NCI-H2196 treated with DMSO at 0.1 percent for 48 hours (cell line): ENCODE results near the gene GPR35.
"Not testable (repeated sequence)": the region's sequence is repeated elsewhere in the genome, so short reads cannot be mapped to it uniquely, and the experiment has no call there.

Source experiments
- DNase-seq: peaks from one replicate; lab custom pipeline; 2025; ENCODE audit not compliant: unreplicated experiment; lab: John Stamatoyannopoulos, UW

Gene GPR35

GRCh38 chr2:240650254-240650965, 25.1 kb downstream of the GPR35 start:
- no peak for DNase-seq

- DNase-seq, result no peak
These were observed 25.9 kb downstream of the GPR35 start for GRCh38 chr2:240651185-240651584.

- no peak for DNase-seq
These were observed 30.9 kb downstream of the GPR35 start for GRCh38 chr2:240655931-240656886.

GRCh38 chr2:240659883-240660282, 34.6 kb downstream of the GPR35 start:
- DNase-seq, result not testable (repeated sequence)

- DNase-seq, result no peak
These were observed 37.4 kb downstream of the GPR35 start for GRCh38 chr2:240662681-240663080.

- no peak for DNase-seq
These were observed 38.4 kb downstream of the GPR35 start for GRCh38 chr2:240663546-240664190.

GRCh38 chr2:240664622-240665021, 39.3 kb downstream of the GPR35 start:
- DNase-seq, result no peak

- DNase-seq, result no peak
These were observed 45.1 kb downstream of the GPR35 start for GRCh38 chr2:240670402-240670801.

- DNase-seq, result no peak
These were observed 45.7 kb downstream of the GPR35 start for GRCh38 chr2:240670950-240671349.

- no peak for DNase-seq
These were observed 46.9 kb downstream of the GPR35 start for GRCh38 chr2:240672076-240672700.

- DNase-seq, result no peak
These were observed 47.5 kb downstream of the GPR35 start for GRCh38 chr2:240672701-240673190.

- DNase-seq, result not testable (repeated sequence)
These were observed 49.3 kb downstream of the GPR35 start for GRCh38 chr2:240674461-240675184.

GRCh38 chr2:240675345-240675744, 50.1 kb downstream of the GPR35 start:
- not testable (repeated sequence) for DNase-seq

GRCh38 chr2:240678043-240678442, 52.8 kb downstream of the GPR35 start:
- DNase-seq, result not testable (repeated sequence)

- not testable (repeated sequence) for DNase-seq
These were observed 53.6 kb downstream of the GPR35 start for GRCh38 chr2:240678909-240679308.

- DNase-seq, result not testable (repeated sequence)
These were observed 54.9 kb downstream of the GPR35 start for GRCh38 chr2:240680185-240680584.
